ENCODE results near the gene TGOLN2. TPM values are rescaled to one million over a fixed set of nuclear protein-coding genes. Genes with fewer than 3 reads are reported as not detected.

The TGOLN2 gene
- total RNA-seq, 1 experiment from 2014 or later, result 178 TPM

DNA sequence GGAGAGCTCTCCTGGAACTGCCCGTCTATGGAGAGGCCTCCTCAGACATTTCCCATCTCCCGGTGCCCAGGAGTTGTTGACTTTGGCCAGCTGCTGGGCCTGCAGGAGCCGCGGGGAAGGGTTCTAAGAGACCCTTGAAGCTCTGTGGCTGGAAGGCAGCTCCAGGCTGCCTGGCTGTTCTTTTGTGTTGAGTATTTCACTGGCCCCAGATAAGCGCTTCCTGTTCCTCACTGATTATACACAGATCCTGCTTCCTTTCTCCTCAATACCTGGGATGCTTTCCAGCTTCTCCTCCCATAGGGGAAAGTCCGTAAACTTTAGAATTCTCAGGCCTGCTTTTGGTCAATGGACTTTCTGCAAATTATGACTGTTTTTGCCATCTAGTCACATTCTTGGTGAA, 57.8 kb downstream of the TGOLN2 start:
- Histone ChIP-seq H3K27ac (ENCODE audit: low read length) (no peak overlapping the region; the same call in 1 of the 2 replicates), H3K36me3 (ENCODE audit: control insufficient read depth, insufficient read depth, low read length) (no peaks in the 10 kb centered on the region), H3K4me3 (ENCODE audit: low read depth in 2 of 2, low read length in 2 of 2) (no peak overlapping the region), H3K27me3 (ENCODE audit: control insufficient read depth, insufficient read depth, low read length) (no peaks in the 10 kb centered on the region), H3K4me1 (ENCODE audit: control insufficient read depth, insufficient read depth, low read length) (peaks cover 21% of the 10 kb centered on the region), H3K9me3 (ENCODE audit: control insufficient read depth, insufficient read depth, low read depth, low read length) (no peaks in the 10 kb centered on the region)
- intact Hi-C loops (cut with micrococcal nuclease; ENCODE audit: unreplicated experiment) (no loop called here), in situ Hi-C loops (cut with HindIII; ENCODE audit: low pct_unique_long_range_greater_than_20kb, low sequenced_read_pairs) (no loop called here)
- TF ChIP-seq, protein P1, sequence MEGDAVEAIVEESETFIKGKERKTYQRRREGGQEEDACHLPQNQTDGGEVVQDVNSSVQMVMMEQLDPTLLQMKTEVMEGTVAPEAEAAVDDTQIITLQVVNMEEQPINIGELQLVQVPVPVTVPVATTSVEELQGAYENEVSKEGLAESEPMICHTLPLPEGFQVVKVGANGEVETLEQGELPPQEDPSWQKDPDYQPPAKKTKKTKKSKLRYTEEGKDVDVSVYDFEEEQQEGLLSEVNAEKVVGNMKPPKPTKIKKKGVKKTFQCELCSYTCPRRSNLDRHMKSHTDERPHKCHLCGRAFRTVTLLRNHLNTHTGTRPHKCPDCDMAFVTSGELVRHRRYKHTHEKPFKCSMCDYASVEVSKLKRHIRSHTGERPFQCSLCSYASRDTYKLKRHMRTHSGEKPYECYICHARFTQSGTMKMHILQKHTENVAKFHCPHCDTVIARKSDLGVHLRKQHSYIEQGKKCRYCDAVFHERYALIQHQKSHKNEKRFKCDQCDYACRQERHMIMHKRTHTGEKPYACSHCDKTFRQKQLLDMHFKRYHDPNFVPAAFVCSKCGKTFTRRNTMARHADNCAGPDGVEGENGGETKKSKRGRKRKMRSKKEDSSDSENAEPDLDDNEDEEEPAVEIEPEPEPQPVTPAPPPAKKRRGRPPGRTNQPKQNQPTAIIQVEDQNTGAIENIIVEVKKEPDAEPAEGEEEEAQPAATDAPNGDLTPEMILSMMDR (IDR thresholded peaks at IDR 0.05), result no peak
- TF ChIP-seq POLR2AphosphoS5 (IDR thresholded peaks at IDR 0.05; ENCODE audit: low read depth, low read length), result no peak
- TF ChIP-seq TCF7L2 (IDR thresholded peaks at IDR 0.05; ENCODE audit: low read depth, low read length), result no peak
- no peak for TF ChIP-seq SIN3A (IDR thresholded peaks at IDR 0.05; ENCODE audit: borderline replicate concordance, insufficient read depth, low read depth, low read length)
- TF ChIP-seq, protein P2, sequence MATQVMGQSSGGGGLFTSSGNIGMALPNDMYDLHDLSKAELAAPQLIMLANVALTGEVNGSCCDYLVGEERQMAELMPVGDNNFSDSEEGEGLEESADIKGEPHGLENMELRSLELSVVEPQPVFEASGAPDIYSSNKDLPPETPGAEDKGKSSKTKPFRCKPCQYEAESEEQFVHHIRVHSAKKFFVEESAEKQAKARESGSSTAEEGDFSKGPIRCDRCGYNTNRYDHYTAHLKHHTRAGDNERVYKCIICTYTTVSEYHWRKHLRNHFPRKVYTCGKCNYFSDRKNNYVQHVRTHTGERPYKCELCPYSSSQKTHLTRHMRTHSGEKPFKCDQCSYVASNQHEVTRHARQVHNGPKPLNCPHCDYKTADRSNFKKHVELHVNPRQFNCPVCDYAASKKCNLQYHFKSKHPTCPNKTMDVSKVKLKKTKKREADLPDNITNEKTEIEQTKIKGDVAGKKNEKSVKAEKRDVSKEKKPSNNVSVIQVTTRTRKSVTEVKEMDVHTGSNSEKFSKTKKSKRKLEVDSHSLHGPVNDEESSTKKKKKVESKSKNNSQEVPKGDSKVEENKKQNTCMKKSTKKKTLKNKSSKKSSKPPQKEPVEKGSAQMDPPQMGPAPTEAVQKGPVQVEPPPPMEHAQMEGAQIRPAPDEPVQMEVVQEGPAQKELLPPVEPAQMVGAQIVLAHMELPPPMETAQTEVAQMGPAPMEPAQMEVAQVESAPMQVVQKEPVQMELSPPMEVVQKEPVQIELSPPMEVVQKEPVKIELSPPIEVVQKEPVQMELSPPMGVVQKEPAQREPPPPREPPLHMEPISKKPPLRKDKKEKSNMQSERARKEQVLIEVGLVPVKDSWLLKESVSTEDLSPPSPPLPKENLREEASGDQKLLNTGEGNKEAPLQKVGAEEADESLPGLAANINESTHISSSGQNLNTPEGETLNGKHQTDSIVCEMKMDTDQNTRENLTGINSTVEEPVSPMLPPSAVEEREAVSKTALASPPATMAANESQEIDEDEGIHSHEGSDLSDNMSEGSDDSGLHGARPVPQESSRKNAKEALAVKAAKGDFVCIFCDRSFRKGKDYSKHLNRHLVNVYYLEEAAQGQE (IDR thresholded peaks at IDR 0.05; ENCODE audit: insufficient read depth in 1 of 2, low read depth in 2 of 2, low read length in 1 of 2), result no peak
- ChIA-PET CTCF (interaction anchor here (0.6 kb wide), 1 partner anchor 42 kb away, joined by 4 read pairs; no protein-coding TSS in a partner anchor), POLR2A (no interaction called here)
- DNase-seq (ENCODE audit: low read depth, low spot score) (no peak), ATAC-seq (no peak)
- BruUV-seq (replicated peaks), result no TSS peak

Other genes starting within 250 kb of the TGOLN2 start
- 30.4 TPM for gene TCF7L1, start 194.6 kb downstream of the TGOLN2 start, total RNA-seq (2021; ENCODE audit: unreplicated experiment)
- gene RETSAT, start 26.5 kb upstream of the TGOLN2 start, total RNA-seq (2021; ENCODE audit: unreplicated experiment), result 50.9 TPM
- 14.8 TPM for gene ELMOD3, start 26.8 kb upstream of the TGOLN2 start, total RNA-seq (2021; ENCODE audit: unreplicated experiment)
- gene CAPG, start 82.4 kb upstream of the TGOLN2 start, total RNA-seq (2021; ENCODE audit: unreplicated experiment), result 202 TPM
- gene SH2D6, start 90.7 kb upstream of the TGOLN2 start, total RNA-seq (2021; ENCODE audit: unreplicated experiment), result 3.3 TPM
- 547 TPM for gene MAT2A, start 211.2 kb upstream of the TGOLN2 start, total RNA-seq (2021; ENCODE audit: unreplicated experiment)
- gene GGCX, start 233.5 kb upstream of the TGOLN2 start, total RNA-seq (2021; ENCODE audit: unreplicated experiment), result 64.1 TPM
- 93.2 TPM for gene VAMP8, start 249.6 kb upstream of the TGOLN2 start, total RNA-seq (2021; ENCODE audit: unreplicated experiment)